Esophagus squamous epithelium (tissue), 5 donors: ENCODE results near the gene FUT1. TPM values are rescaled to one million over a fixed set of nuclear protein-coding genes. Genes with fewer than 3 reads are reported as not detected.
A peak's percentile ranks its signal among the peaks of the same experiment; 100 is the strongest.

Source experiments
- DNase-seq: peaks from one replicate; lab custom pipeline; 2025; lab: John Stamatoyannopoulos, UW
- H3K27ac ChIP-seq, 4 donors: fragments of 200-600 bp; sonication (generic); one replicate each; pipeline ENCODE4 v1.5.1; 2016 to 2019; ENCODE audit warnings: mild to moderate bottlenecking in 1 of 4
- H3K27me3 ChIP-seq, 4 donors: fragments of 200-600 bp; sonication (generic); 1 replicate in 3 of 4; 2 replicates in 1 of 4; pipeline versions ENCODE4 v1.5.1 to v1.6.0; 2017 to 2021; ENCODE audit warnings: antibody characterized with exemption in 1 of 4
- H3K36me3 ChIP-seq, 3 donors: fragments of 200-600 bp; sonication (generic); one replicate each; pipeline ENCODE4 v1.5.1; 2016 to 2019
- H3K4me1 ChIP-seq, 3 donors: fragments of 200-600 bp; sonication (generic); one replicate each; pipeline ENCODE4 v1.5.1; 2017 to 2019
- H3K4me3 ChIP-seq, 4 donors: fragments of 200-600 bp; sonication (generic); 1 replicate in 3 of 4; 2 replicates in 1 of 4; pipeline ENCODE4 v1.5.1; 2016 to 2019; ENCODE audit warnings: mild to moderate bottlenecking in 2 of 4, moderate library complexity in 1 of 4
- H3K9me3 ChIP-seq, 3 donors: fragments of 200-600 bp; sonication (generic); one replicate each; pipeline ENCODE4 v1.5.1; 2016 to 2019
- POLR2A ChIP-seq, 4 donors: fragments of 450-650 bp; IDR thresholded peaks; one replicate each; pipeline ENCODE4 v1.6.1; 2017; ENCODE audit warnings: antibody characterized with exemption in 4 of 4, mild to moderate bottlenecking in 4 of 4, moderate library complexity in 3 of 4
- WGBS, 2 donors: methylation state at CpG; one replicate each; pipeline ENCODE4 v1.1.5; 2018; 5-methylcytosine and 5-hydroxymethylcytosine counted together
- intact Hi-C: fragments of 100-400 bp; cut with DNase I; formaldehyde crosslinking; loops from one replicate; pipeline ENCODE4 v1.15.0; 2022
- total RNA-seq, 4 donors: library from RNA; depleted of rRNA; stranded (reverse); fragments of >200 nt; gene quantifications; one replicate each; pipeline ENCODE4 v1.1.0, GENCODE V29; 2016
- TF ChIP-seq, protein P1 (sequence below), 6 experiments: fragments of 450-650 bp in 4 of 6; fragments of 200-600 bp in 2 of 6; sonication (generic) in 2 of 6; IDR thresholded peaks; one replicate each; pipeline ENCODE4 v1.5.1; 2016 to 2019; ENCODE audit warnings: antibody characterized with exemption in 6 of 6, mild to moderate bottlenecking in 4 of 6, moderate library complexity in 4 of 6
- donor health status: DM: yes; HTN: yes; CAD: no.

FUT1 gene
- total RNA-seq, 4 donors from 2014 or later: 3.4 to 6.3 (median 4.8) TPM

DNA sequence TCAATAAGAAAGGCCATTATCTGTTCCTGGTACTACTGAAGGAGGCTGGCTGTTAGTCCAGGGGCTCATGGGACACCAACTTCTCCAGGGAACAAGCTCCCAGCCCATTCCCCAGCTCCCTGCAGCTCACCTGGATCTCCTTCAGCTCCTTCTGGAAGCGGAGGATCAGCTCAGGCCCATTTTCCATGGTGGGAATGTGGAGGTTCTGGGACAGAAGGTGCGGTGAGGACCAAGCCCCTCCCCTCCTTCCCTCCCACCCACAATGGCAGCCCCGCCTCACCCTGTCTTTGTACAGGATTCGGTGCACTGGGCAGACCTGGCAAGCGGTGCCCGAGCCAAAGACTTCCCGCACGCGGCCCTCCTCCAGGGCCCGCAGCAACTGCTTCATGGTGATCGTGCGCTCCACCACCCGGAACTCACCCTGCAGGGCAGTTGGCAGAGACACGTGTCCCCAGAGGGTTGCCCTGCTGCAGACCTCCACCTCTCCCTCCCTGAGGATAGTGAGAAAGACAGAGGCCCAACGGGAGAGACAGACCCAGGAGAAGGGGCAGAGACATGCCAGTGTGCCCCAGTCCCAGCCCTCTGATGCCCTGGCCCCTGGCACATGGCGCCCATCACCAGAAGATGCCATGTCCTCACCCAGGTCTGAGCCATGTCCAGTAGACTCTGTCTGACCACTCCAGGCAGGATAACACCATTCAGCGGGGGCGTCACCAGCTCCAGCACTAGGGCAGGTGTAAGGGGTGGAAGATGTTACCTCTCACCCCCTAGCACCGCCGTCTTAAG lies 44.0 kb upstream of the FUT1 start:
- TF ChIP-seq POLR2A (IDR thresholded peaks at IDR 0.05): no peak
- TF ChIP-seq, protein P1, sequence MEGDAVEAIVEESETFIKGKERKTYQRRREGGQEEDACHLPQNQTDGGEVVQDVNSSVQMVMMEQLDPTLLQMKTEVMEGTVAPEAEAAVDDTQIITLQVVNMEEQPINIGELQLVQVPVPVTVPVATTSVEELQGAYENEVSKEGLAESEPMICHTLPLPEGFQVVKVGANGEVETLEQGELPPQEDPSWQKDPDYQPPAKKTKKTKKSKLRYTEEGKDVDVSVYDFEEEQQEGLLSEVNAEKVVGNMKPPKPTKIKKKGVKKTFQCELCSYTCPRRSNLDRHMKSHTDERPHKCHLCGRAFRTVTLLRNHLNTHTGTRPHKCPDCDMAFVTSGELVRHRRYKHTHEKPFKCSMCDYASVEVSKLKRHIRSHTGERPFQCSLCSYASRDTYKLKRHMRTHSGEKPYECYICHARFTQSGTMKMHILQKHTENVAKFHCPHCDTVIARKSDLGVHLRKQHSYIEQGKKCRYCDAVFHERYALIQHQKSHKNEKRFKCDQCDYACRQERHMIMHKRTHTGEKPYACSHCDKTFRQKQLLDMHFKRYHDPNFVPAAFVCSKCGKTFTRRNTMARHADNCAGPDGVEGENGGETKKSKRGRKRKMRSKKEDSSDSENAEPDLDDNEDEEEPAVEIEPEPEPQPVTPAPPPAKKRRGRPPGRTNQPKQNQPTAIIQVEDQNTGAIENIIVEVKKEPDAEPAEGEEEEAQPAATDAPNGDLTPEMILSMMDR (IDR thresholded peaks at IDR 0.05): no peak
- DNase-seq: no peak
- Histone ChIP-seq H3K36me3 (peaks cover 0 to 19% (median 7%) of the 10 kb centered on the region in 3 donors), H3K27ac (peak overlapping the region; percentile 81 to 90 (median 88)), H3K9me3 (no peaks in the 10 kb centered on the region), H3K27me3 (no peaks in the 10 kb centered on the region), H3K4me3 (no peak overlapping the region), H3K4me1 (peaks cover 6 to 37% (median 10%) of the 10 kb centered on the region in 3 donors)
- 83 to 84% methylated on average over 4 to 8 of the region's 20 CpGs for whole genome bisulfite sequencing, 2 donors
- intact Hi-C loops: no loop called here

DNA sequence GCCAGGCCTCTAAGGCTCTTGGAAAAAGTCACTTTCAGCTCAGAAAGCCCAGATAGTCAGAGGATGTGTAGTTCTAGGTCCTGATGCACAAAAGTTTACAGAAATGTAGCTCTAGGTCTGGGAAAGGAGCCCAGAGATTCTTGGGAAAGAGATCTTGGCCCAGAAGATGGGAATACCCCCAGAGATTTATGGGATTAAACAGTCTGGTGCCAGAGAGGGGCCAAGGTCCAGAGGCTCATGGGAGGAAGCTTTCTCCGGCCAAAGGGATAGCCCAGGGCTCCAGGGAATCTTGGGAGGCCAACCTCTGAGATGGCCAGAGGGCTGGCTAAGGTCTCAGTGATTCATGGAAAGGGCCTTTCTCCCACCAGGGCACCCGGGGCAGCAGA lies 43.2 kb upstream of the FUT1 start:
- DNase-seq: no peak
- H3K9me3 ChIP-seq: no peaks in the 10 kb centered on the region
- peaks cover 6 to 37% (median 10%) of the 10 kb centered on the region in 3 donors for H3K4me1 ChIP-seq
- 67 to 83% methylated on average over 1 of the region's 2 CpGs for WGBS, 2 donors
- peaks cover 0 to 19% (median 7%) of the 10 kb centered on the region in 3 donors for H3K36me3 ChIP-seq
- TF ChIP-seq POLR2A (IDR thresholded peaks at IDR 0.05): no peak
- TF ChIP-seq, protein P1 (IDR thresholded peaks at IDR 0.05): no peak
- peak overlapping the region; percentile 81 to 90 (median 88) for H3K27ac ChIP-seq
- intact Hi-C loops: loop anchor here (2.0 kb wide), 1 partner anchor 41 kb away; the partner anchor contains the start of gene HSD17B14
- H3K4me3 ChIP-seq: peak overlapping the region in 1 of 4 donors; percentile 66
- H3K27me3 ChIP-seq: no peaks in the 10 kb centered on the region

DNA sequence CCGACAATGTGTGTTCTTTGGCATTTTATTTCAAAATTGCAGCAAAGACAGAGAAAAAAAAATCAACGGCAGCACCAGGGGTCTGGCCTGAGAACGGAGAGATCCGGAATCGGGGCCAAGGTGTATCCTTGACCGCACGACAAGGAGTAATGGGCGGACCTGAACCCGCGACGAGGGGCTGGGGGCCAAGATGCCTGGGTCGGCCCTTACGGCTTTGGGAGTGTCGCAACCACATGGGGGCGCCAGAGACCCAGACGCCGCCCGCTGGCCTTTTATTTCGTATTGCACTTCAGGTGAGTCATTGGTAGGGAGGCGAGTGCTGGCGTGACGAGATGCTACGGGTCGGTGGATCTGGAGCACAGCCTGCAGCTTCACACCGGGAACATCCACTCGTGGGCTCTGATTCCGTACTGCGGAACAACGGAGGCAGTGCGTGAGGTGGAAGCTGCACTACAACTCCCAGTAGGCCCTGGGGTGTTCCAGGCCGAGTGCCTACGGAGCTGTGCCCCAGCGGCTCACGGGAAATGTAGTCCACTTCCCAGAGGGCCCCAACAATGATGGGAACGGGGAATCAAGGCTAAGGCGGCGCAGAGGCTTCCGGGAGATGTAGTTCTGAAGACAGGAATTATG lies 42.7 kb upstream of the FUT1 start:
- Histone ChIP-seq H3K4me3 (peak overlapping the region; percentile 27 to 66 (median 46)), H3K4me1 (peaks cover 6 to 37% (median 10%) of the 10 kb centered on the region in 3 donors), H3K9me3 (no peaks in the 10 kb centered on the region), H3K27me3 (no peaks in the 10 kb centered on the region), H3K36me3 (peaks cover 0 to 19% (median 7%) of the 10 kb centered on the region in 3 donors), H3K27ac (peak overlapping the region; percentile 81 to 90 (median 88))
- 2 to 3% methylated on average over 14 to 31 of the region's 38 CpGs for WGBS, 2 donors
- DNase-seq: peak; percentile 66
- TF ChIP-seq POLR2A (IDR thresholded peaks at IDR 0.05): no peak
- TF ChIP-seq, protein P1 (IDR thresholded peaks at IDR 0.05): peak; percentile 93 to 98 (median 97)
- intact Hi-C loops: loop anchor here (2.0 kb wide), 1 partner anchor 42 kb away; the partner anchor contains the start of gene HSD17B14

DNA sequence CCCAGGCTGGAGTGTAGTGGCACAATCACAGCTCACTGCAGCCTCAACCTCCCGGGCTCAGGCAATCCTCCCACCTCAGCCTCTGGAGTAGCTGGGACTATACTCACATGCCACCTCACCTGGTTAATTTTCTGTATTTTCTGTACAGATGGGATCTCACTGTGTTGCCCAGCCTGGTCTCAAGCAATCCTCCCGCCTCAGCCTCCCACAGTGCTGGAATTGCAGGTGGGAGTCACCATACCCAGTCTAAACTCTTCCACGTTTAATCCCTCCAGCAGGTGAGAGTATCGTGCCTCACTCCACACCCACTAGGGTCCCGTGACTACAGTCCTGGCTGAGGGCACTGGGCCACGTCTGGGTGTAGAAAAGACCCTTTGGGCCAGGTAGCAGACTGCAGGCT lies 41.9 kb upstream of the FUT1 start:
- Histone ChIP-seq H3K4me3 (no peak overlapping the region), H3K9me3 (no peaks in the 10 kb centered on the region), H3K27ac (peak overlapping the region; percentile 81 to 90 (median 88)), H3K4me1 (peaks cover 6 to 32% (median 10%) of the 10 kb centered on the region in 3 donors), H3K27me3 (no peaks in the 10 kb centered on the region), H3K36me3 (peaks cover 0 to 10% (median 2%) of the 10 kb centered on the region in 3 donors)
- 68% methylated on average over 4 of the region's 6 CpGs; no CpG with 5 or more reads in 1 of the 2 donors for WGBS, 2 donors
- intact Hi-C loops: loop anchor here (2.0 kb wide), 1 partner anchor 43 kb away; the partner anchor contains the start of gene HSD17B14
- no peak for DNase-seq
- TF ChIP-seq, protein P1 (IDR thresholded peaks at IDR 0.05): no peak
- no peak for TF ChIP-seq POLR2A (IDR thresholded peaks at IDR 0.05)
